Large intestine (tissue), 3 donors: ENCODE measurements around the gene ANKRD30A. TPM values are rescaled to one million over a fixed set of nuclear protein-coding genes. Genes with fewer than 3 reads are reported as not detected.
A peak's percentile ranks its signal among the peaks of the same experiment; 100 is the strongest.
"Not testable (repeated sequence)": the region's sequence is repeated elsewhere in the genome, so short reads cannot be mapped to it uniquely, and the experiment has no call there.

Source experiments
- DNase-seq, 2 donors: peaks; one replicate each; pipeline versions ENCODE4 v3.0.0 to v3.0.0-alpha.2; 2013
- H3K27ac ChIP-seq: one replicate; pipeline ENCODE4 v1.5.1; 2013; ENCODE audit warnings: low read length
- H3K27me3 ChIP-seq: 2 replicates; pipeline ENCODE4 v1.6.1; 2013; ENCODE audit warnings: low read length; ENCODE audit not compliant: control insufficient read depth, insufficient read depth
- H3K36me3 ChIP-seq: 2 replicates; pipeline ENCODE4 v1.6.1; 2013; ENCODE audit warnings: low read length; ENCODE audit not compliant: control insufficient read depth, insufficient read depth
- H3K4me1 ChIP-seq: one replicate; pipeline ENCODE4 v1.6.1; 2013; ENCODE audit warnings: low read length; ENCODE audit not compliant: control insufficient read depth, insufficient read depth
- H3K4me3 ChIP-seq: one replicate; pipeline ENCODE4 v1.5.1; 2013; ENCODE audit warnings: low read length
- H3K9me3 ChIP-seq: one replicate; pipeline ENCODE4 v1.6.1; 2013; ENCODE audit warnings: mild to moderate bottlenecking, low read depth, low read length, moderate library complexity; ENCODE audit not compliant: control insufficient read depth
- WGBS: methylation state at CpG from one replicate; pipeline ENCODE4 v1.1.5; 2013; ENCODE audit warnings: low lambda C conversion rate; ENCODE audit not compliant: insufficient coverage; 5-methylcytosine and 5-hydroxymethylcytosine counted together
- polyA plus RNA-seq: library from polyadenylated mRNA; unstranded; fragments of 120-200 nt; gene quantifications from one replicate; pipeline ENCODE4 v1.2.1, GENCODE V29; 2013

Gene ANKRD30A
- polyA plus RNA-seq, 1 donor = 0.01 TPM

GRCh38 chr10:37255837-37256236 lies 130.4 kb downstream of the ANKRD30A start:
- peak; percentile 31 to 53 for DNase-seq
- not testable (repeated sequence) for H3K27me3 ChIP-seq, H3K9me3 ChIP-seq, H3K36me3 ChIP-seq, H3K4me3 ChIP-seq, H3K27ac ChIP-seq, H3K4me1 ChIP-seq
- WGBS = no CpG with 5 or more reads among the region's 3 CpGs

- H3K27me3 ChIP-seq = no peaks in the 10 kb centered on the region
- no peaks in the 10 kb centered on the region for H3K4me1 ChIP-seq
- no peaks in the 10 kb centered on the region for H3K9me3 ChIP-seq
- WGBS = 83% methylated on average over 1 of the region's 5 CpGs
- no peak for DNase-seq
- H3K27ac ChIP-seq = no peak overlapping the region
- no peak overlapping the region for H3K4me3 ChIP-seq
- no peaks in the 10 kb centered on the region for H3K36me3 ChIP-seq
These were observed 137.9 kb downstream of the ANKRD30A start for GRCh38 chr10:37263304-37263703.

GRCh38 chr10:37268266-37268665 lies 142.9 kb downstream of the ANKRD30A start:
- H3K4me1 ChIP-seq = no peaks in the 10 kb centered on the region
- no peaks in the 10 kb centered on the region for H3K36me3 ChIP-seq
- DNase-seq = no peak
- no peaks in the 10 kb centered on the region for H3K27me3 ChIP-seq
- H3K27ac ChIP-seq = no peak overlapping the region
- no peaks in the 10 kb centered on the region for H3K9me3 ChIP-seq
- no CpG with 5 or more reads among the region's 3 CpGs for WGBS
- no peak overlapping the region for H3K4me3 ChIP-seq

- WGBS = 74% methylated on average over 2 of the region's 5 CpGs
- Histone ChIP-seq H3K36me3 (no peaks in the 10 kb centered on the region), H3K9me3 (no peaks in the 10 kb centered on the region), H3K4me3 (no peak overlapping the region), H3K27ac (no peak overlapping the region), H3K27me3 (no peaks in the 10 kb centered on the region), H3K4me1 (no peaks in the 10 kb centered on the region)
- DNase-seq = no peak
These were observed 144.3 kb downstream of the ANKRD30A start for GRCh38 chr10:37269554-37270256.

- Histone ChIP-seq H3K27ac (no peak overlapping the region), H3K4me1 (no peaks in the 10 kb centered on the region), H3K9me3 (peaks cover 8% of the 10 kb centered on the region), H3K36me3 (no peaks in the 10 kb centered on the region), H3K4me3 (no peak overlapping the region), H3K27me3 (no peaks in the 10 kb centered on the region)
- DNase-seq = no peak
- no CpG with 5 or more reads among the region's 17 CpGs for WGBS
These were observed 149.9 kb downstream of the ANKRD30A start for GRCh38 chr10:37275216-37275777.

GRCh38 chr10:37285063-37285462 lies 159.7 kb downstream of the ANKRD30A start:
- no peak for DNase-seq
- no peak overlapping the region for H3K27ac ChIP-seq
- H3K27me3 ChIP-seq = no peaks in the 10 kb centered on the region
- H3K36me3 ChIP-seq = no peaks in the 10 kb centered on the region
- no peak overlapping the region for H3K4me3 ChIP-seq
- WGBS = no CpG with 5 or more reads among the region's 18 CpGs
- H3K4me1 ChIP-seq = peaks cover 2% of the 10 kb centered on the region
- H3K9me3 ChIP-seq = peaks cover 7% of the 10 kb centered on the region

- DNase-seq = peak; percentile 45 to 74
- WGBS = 37% methylated on average over 3 of the region's 4 CpGs
- H3K9me3 ChIP-seq = peaks cover 8% of the 10 kb centered on the region
These were observed 164.6 kb downstream of the ANKRD30A start for GRCh38 chr10:37289833-37290464.

GRCh38 chr10:37301271-37301670 lies 175.9 kb downstream of the ANKRD30A start:
- WGBS = no CpG with 5 or more reads among the region's 2 CpGs
- no peaks in the 10 kb centered on the region for H3K36me3 ChIP-seq
- H3K27me3 ChIP-seq = no peaks in the 10 kb centered on the region
- H3K9me3 ChIP-seq = no peaks in the 10 kb centered on the region
- no peak for DNase-seq
- no peaks in the 10 kb centered on the region for H3K4me1 ChIP-seq
- no peak overlapping the region for H3K27ac ChIP-seq
- no peak overlapping the region for H3K4me3 ChIP-seq

More at GRCh38 chr10:37289833-37290464, 164.6 kb downstream of the ANKRD30A start:
- no peak overlapping the region for H3K4me3 ChIP-seq
- H3K36me3 ChIP-seq = no peaks in the 10 kb centered on the region
- no peaks in the 10 kb centered on the region for H3K27me3 ChIP-seq
- no peaks in the 10 kb centered on the region for H3K4me1 ChIP-seq
- peak overlapping the region; percentile 36 for H3K27ac ChIP-seq

- no peak overlapping the region for H3K27ac ChIP-seq
- no peak overlapping the region for H3K4me3 ChIP-seq
- WGBS = no CpG with 5 or more reads among the region's 2 CpGs
- H3K9me3 ChIP-seq = no peaks in the 10 kb centered on the region
- H3K27me3 ChIP-seq = no peaks in the 10 kb centered on the region
- peaks cover 2% of the 10 kb centered on the region for H3K4me1 ChIP-seq
- DNase-seq = no peak
- no peaks in the 10 kb centered on the region for H3K36me3 ChIP-seq
These were observed 178.6 kb downstream of the ANKRD30A start for GRCh38 chr10:37304036-37304435.

- H3K4me1 ChIP-seq = no peaks in the 10 kb centered on the region
- H3K9me3 ChIP-seq = no peaks in the 10 kb centered on the region
- no peak overlapping the region for H3K27ac ChIP-seq
- no CpG with 5 or more reads among the region's 3 CpGs for WGBS
- no peaks in the 10 kb centered on the region for H3K27me3 ChIP-seq
- DNase-seq = no peak
- no peak overlapping the region for H3K4me3 ChIP-seq
- no peaks in the 10 kb centered on the region for H3K36me3 ChIP-seq
These were observed 189.0 kb downstream of the ANKRD30A start for GRCh38 chr10:37314350-37314749.
